NCI-H1930 (cell line): Measurements from ENCODE around the gene FRMPD4.

ENCODE experiments used
- DNase-seq, 2 experiments: peaks; one replicate each; lab custom pipeline; 2025; lab: John Stamatoyannopoulos, UW

Gene FRMPD4

DNA sequence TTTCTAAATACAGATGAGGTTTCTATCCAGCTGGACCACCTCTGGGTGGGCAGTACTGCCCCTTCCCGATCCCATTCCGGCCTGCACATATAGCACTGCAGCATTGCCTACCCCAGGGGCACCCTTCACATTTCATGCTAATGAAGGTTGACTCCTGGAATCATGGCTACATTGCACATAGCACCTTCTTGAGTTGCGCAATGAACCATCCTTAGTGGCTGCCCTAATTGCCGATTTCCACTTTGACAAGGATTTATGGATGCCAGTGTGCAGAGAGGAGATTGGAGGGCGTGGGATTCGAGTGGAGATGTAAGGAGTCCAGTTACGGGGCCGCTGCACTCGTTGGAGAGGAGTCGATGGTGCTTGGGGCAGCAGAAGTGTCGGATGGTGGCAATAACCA is 229.0 kb downstream of the FRMPD4 start:
- DNase-seq, result no peak

DNA sequence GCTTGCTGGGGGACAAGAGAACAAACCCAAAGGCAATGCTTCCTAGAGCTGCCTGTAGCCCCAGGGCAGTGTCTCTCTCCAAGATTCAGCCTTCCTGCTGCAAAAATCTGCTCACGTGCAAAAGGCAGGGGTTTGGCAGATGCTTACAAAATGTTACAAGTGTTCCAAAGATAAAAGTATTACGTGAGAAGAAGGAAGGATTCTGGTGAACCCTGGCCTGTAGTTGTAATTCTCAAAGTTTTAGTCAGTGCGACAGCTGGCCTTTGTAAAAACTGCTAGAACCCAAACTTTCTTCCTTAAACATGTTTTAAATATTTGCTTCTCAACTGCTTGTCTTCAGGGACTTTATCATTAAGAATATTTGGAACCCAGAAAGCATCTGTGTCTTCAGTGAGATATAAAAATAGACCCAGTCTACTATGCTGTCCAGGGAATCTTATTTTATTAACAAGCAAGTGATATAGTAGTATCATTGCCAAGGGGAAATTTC is 232.3 kb downstream of the FRMPD4 start:
- DNase-seq, result no peak

- DNase-seq, result no peak
Measured at GRCh38 chrX:12372111-12372510, 233.8 kb downstream of the FRMPD4 start.

GRCh38 chrX:12374286-12374685 is 236.0 kb downstream of the FRMPD4 start:
- no peak for DNase-seq

DNA sequence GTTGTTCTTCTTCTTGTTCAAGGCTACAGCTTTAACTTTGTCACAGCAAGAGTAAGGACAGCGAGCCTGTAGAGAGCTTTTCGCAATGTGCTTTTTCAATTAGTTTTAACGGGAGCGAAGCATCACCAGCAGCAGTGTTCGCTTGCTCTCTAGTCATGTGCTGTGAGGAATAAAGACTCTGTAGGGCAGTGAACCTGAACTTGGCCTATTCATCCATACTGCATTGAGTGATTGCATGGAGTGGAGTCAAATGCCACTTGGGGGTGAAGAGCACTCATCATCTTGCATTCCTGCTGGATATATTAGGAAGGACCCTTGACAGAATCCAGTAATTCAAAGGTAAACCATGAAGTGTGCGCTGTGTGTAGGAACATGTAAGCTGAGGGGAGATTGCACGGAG is 240.0 kb downstream of the FRMPD4 start:
- DNase-seq, result no peak

- no peak for DNase-seq
Measured at GRCh38 chrX:12378706-12379105, 240.4 kb downstream of the FRMPD4 start.

GRCh38 chrX:12379671-12380070 is 241.4 kb downstream of the FRMPD4 start:
- DNase-seq, result no peak

DNA sequence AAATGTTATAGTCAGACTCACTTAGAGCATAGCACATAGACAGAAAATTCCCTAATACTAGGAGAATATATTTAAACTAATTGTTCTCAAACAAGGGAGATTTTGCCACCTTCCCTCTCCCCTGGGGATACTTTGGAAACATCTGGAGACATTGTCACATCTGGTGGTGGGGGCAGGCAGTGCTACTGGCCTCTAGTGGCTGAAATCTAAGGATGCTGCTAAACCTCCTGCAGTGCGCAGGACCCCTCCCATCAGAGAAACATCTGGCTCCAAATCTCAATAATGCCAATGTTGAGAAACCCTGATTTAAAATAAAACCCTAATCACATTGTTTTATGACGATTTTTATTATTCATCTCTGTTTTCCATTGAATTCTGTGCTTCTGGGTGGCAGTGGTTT is 244.9 kb downstream of the FRMPD4 start:
- DNase-seq, result no peak

GRCh38 chrX:12390301-12390700 is 252.0 kb downstream of the FRMPD4 start:
- DNase-seq, result no peak

DNA sequence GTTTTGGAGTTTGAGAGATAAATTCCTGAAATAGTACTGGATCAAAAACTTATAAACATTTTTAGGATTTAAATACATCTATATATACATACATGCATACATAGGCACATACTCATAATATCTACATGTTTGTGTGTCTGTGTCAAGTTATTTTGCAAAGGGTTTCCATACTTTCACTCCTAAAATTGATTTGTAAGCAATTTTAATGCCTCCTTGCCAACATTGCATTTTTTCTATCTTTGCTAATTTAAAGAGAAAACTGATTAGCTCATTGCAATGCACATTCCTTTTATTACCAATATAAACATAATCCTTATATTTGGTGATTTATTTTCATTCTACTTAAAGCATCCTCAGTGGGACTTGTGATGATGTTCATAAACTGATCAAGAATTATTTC is 258.3 kb downstream of the FRMPD4 start:
- no peak for DNase-seq

DNA sequence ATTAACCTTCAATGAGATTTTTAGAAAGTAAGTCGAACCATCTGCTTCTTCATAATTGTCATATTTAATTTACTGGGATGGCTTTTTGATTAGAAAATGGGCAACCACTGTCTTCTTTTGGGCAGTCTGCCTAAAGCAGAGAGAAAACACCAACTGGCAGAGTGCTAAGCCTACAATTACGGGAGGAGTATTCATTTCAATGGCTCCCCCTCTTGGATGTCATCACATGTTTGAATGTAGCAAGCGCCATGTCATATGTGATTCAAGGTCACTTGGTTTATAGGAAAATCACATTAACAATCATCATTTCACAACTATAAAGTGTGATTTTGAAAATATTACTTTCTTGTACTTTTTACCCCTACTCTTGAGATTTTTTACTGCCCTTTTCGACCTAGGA is 261.9 kb downstream of the FRMPD4 start:
- DNase-seq, result no peak

DNA sequence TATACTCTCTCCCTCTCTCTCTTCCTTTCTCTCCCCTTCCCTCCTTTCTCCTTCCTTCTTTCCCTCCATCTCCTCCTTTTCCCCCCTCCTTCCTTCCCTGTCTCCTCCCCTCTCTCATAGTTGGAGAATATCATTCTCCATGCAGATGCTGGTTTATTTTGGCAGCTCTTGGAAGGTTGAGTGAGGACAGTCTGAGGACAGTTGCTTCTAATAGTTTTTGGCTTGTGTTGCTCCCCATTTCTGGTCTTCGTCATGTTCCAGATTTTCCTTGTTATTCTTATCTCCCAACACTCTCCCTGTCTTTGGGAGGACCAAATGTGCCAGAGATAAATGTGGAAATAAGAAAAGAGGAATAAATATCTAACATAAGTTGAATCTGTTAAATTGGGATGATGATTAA is 263.0 kb downstream of the FRMPD4 start:
- DNase-seq, result no peak

GRCh38 chrX:12403474-12404082 is 265.3 kb downstream of the FRMPD4 start:
- DNase-seq, result no peak

DNA sequence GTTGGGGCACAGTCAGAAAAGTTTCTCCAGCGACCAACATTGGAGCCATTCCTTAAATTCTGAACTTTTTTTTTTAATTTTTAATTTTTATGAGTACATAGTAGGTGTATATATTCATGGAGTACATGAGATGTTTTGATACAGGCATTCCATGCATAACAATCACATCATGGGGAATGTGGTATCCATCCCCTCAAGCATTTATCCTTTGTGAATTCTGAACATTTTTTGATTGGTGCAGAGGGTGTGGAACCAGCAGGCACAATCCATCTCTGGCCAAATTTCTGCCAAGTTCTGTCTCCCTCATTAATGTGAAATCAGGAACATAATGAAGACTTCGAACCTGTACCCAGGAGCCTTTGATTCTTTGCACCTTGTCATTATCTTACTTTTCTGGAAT is 267.0 kb downstream of the FRMPD4 start:
- DNase-seq, result no peak

GRCh38 chrX:12410523-12410922 is 272.2 kb downstream of the FRMPD4 start:
- no peak for DNase-seq

DNA sequence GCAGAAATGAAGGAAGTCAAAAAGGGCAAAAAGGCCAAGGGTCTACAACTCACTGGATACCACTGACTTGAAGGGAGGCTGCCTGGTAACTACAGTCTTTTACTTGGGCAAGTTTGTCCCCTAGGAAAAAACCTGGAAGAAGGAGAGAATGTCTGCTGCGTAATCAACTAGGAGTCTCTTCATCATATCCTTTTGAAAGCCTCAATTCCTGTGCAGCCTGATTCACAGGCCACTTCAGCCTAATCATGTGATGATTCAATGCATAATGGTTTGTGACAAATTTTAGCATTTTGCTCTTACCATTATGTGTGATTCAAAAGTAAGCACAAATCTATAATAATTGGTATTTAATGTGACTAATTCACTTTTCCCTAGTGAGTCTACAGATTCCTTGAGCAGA is 273.6 kb downstream of the FRMPD4 start:
- no peak for DNase-seq

GRCh38 chrX:12412561-12412960 is 274.3 kb downstream of the FRMPD4 start:
- DNase-seq, result no peak

- no peak for DNase-seq
Measured at GRCh38 chrX:12419591-12419990, 281.3 kb downstream of the FRMPD4 start.

DNA sequence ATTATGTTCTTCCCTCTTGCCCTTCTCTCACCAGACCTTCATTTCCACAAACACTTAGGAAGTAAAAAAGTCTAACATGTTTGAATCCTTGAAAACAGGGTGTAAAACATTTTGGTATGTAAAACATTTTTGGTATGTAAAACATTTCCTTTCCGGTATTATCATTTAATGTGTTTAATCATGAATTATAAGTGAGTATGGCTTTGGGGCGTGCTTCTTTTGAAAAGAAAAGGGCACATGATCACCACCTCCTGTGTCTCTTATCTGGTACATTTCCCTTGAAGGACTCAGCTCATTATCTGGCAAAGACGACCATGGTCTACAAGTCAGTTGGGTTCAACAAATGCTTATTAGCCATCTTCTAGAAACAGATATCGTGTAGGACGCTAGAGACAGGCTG is 283.6 kb downstream of the FRMPD4 start:
- no peak for DNase-seq

GRCh38 chrX:12423346-12423745 is 285.1 kb downstream of the FRMPD4 start:
- no peak for DNase-seq

- DNase-seq, result no peak
Measured at GRCh38 chrX:12425496-12425895, 287.2 kb downstream of the FRMPD4 start.

DNA sequence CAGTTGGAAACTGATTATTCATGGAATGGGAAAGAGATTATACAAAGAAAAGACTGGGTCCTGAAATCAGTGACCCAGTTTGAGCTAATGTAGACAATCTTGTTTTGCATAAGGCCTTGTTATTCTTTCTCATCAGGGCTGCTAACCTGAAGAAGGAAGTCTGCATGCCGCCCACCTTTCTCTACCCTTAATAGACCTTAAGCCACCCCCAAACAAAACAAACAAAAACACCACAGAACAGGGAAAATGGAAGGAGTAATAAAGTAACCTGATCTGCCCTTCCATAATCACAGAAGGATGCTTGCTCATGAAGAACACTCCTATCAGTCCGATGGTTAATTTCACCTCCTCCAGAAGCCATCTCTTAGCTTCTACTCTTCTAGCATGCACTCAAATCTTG is 288.1 kb downstream of the FRMPD4 start:
- no peak for DNase-seq

- no peak for DNase-seq
Measured at GRCh38 chrX:12434493-12434892, 296.2 kb downstream of the FRMPD4 start.

DNA sequence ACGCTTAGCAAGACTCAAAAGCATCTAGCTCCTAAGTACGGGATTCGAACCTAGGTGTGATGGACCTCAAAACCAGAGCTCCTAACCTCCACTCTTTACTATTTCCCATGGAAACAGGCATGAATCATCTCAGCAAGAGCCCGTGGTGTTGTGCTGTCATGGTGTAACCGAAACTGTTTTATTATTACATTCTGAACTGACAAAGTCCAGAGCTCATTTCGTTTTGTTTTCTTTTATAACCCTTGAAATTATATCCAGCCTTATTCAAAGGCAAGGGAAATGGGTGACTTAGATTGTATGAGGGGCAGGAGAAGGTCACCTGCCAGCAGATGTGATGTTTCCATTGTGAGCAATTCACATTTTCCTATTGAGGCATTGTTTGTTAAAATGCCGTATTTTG is 301.1 kb downstream of the FRMPD4 start:
- DNase-seq, result no peak

DNA sequence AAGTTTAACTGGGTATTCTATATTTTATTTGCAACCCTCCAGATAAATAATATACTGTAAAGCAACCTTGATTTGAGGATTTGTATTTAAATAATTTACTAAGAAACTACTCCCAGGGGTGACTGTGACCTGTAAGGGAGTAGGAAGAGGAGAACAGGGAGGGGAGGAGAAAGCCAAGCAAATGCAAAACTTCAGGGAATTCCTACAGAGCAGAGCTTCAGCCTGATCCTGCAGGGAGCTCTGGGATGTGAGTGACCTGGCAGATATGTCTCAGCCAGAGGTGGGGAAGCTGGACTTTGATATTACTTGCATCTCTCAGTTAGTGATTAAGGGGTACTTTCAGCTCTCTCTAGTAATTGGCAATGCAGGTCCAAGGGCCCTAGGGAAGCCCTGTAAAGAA is 302.0 kb downstream of the FRMPD4 start:
- no peak for DNase-seq
